HG03280 (cell line): ENCODE measurements around the gene BAHCC1.

Experiments
- ATAC-seq: cut with Tn5 transposase; IDR thresholded peaks from one replicate; pipeline ENCODE4 v1.9.1; 2021; ENCODE audit warnings: mild to moderate bottlenecking, moderate library complexity; ENCODE audit not compliant: unreplicated experiment

BAHCC1 gene

DNA sequence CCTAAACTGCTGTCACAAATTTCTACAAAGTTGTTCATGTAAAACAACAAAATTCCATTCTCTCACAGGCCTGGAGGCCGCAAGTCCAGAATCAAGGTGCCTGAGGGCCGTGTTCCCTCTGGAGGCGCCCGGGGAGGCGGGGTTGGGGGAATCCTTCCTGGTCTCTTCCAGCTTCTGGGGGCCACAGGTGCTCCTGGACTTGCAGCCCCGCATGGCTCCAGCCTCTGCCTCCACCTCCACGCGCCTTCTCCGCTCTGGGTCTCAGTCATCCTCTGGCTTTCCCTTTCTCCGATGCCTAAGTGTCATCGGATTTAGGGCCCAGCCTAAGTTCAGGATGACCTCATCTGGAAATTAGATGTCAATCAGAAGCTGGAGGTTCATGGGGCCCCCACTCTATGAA lies 28.6 kb upstream of the BAHCC1 start:
- ATAC-seq: no peak

- no peak for ATAC-seq
Observed at GRCh38 chr17:81367171-81367570, 28.1 kb upstream of the BAHCC1 start.

- ATAC-seq: no peak
Observed at GRCh38 chr17:81368161-81369022, 26.9 kb upstream of the BAHCC1 start.

- no peak for ATAC-seq
Observed at GRCh38 chr17:81370294-81370693, 25.0 kb upstream of the BAHCC1 start.

DNA sequence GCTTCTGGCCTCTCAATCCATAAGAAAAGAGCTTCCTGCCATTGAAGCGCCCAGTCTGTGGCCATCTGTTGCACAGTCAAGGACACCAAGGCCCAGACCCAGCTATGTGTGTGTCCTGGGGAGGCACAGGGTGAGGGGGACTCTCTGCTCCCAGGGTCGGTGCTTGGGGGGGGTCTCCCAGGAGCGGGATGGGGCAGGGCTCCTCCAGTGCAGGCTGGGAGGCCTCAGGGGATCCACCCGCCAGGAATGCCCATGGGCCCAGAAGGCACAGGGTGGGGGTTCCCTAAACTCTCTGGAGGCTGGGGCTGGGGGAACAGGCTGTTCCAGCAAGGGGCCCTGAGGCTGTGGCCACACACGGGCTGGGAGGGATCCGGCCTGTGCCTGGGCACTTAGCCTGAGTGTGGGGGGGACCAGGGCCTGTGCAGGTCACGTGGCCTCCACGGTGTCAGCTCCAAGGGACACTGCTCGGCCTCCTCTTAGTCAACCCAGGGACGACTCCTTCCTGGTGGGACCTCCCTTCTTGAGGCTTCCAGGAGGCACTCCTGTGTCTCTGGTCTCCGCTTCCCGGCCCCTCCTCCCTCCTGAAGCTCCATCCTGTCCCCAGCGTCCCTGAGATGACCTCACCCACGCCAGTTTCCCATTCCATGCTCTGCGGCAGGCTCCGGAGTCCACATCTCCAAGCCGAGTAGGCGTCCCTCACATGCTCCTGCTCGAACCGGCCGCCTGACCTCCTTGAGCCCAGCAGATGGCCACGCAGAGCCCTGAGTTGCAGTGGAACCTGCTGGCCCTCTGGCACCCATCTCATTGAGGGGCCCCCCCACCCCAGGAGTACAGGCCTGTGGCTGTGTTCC lies 23.1 kb upstream of the BAHCC1 start:
- no peak for ATAC-seq

DNA sequence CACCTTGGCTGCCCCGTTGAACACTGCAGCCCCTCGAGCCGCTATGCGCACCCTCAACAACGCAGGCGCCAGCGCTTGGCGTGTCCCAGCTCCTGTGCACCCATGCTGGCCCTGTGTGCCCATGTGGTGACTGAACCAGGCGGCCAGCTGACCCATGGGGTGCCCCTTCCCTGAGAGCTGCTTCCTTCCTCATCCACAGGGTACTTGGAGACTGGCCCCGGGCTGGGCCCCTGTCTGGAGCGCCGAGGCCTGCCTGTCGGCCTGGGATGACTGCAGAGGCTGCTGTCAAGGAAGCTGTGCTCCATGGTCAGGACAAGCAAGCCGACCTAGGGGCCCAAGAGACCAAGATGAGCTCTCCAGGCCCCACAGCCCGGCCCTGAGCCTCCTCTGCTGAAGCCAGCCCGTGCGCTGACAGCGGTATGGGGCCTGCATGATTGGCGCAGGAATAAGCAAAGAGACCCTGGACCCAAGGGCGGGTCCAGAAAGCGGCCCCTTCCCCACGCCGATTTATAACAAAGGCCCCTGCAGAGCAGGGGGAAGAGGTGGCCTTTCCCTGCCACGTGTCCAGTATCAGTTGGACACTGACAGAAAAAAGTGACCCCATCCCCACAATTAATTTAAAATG lies 21.6 kb upstream of the BAHCC1 start:
- ATAC-seq: no peak

GRCh38 chr17:81374890-81375289 lies 20.4 kb upstream of the BAHCC1 start:
- no peak for ATAC-seq

GRCh38 chr17:81376946-81377714 lies 18.1 kb upstream of the BAHCC1 start:
- no peak for ATAC-seq

GRCh38 chr17:81378941-81379511 lies 16.2 kb upstream of the BAHCC1 start:
- ATAC-seq: no peak

DNA sequence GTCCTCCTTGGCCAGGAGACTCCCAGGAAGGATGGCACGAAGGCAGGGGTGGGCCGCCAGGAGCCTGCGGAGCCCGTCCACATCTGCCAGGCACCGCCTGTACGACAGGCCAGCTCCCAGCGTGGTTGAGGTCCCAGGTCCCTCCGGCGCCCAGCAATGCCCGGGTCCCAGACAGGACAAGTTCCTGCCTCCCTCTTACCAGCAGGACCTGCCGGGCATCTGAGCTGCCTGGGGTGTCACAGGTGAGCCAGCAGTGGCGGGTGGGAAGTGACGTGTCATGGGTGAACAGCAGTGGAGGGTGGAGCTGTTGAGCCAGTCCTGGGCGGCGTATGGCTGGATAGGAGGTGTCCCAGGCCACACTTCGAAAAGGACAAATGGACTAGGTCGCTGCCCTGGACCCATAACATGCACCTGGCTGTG lies 15.7 kb upstream of the BAHCC1 start:
- no peak for ATAC-seq

- no peak for ATAC-seq
Observed at GRCh38 chr17:81380131-81380530, 15.1 kb upstream of the BAHCC1 start.

GRCh38 chr17:81380666-81381518 lies 14.4 kb upstream of the BAHCC1 start:
- no peak for ATAC-seq

DNA sequence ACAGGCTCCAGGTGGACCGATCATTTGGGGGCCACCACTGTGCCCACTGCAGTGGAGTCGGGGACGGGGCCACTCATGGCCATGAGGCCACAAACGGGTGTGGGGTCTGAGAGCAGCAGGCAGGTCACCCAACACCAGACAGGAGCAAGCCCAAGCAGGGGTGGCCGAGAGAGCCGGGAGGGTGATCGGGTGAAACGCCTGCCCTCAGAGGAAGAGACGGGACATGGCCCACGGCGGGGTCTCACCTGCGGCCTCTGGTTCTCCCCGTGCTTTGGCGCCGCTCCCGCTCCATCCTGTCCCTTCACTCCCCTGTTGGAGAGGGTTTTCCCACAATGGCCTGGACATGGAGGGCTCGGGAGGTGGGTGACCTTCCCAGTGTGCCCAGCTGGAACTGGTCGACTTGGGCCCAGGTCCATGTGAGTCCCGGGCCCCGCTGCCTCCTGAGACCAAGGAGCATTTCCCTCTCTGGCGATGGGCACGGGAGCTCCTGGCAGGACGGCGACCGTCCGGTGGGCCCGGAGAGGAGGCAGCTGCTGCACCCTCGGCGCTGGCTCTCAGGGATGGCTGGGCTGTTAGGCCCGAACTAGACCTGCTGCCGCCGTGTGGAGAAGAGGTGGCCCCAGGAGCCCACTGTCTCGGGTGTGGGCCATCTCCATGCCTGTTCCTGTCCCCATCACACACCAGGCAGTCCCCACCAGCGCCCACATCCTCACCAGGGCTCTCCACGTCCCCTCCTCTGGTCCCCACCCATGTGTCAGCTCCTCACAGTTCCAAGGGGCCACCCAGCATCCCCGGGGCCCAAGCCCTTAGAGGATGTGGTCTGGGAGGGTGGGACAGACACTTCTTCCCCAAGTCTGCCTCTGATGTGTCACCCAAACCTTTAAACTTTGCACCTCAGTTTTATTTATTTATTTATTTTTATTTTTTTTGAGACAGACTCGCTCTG lies 13.4 kb upstream of the BAHCC1 start:
- no peak for ATAC-seq

GRCh38 chr17:81382851-81383250 lies 12.4 kb upstream of the BAHCC1 start:
- no peak for ATAC-seq

GRCh38 chr17:81383504-81384421 lies 11.5 kb upstream of the BAHCC1 start:
- no peak for ATAC-seq

DNA sequence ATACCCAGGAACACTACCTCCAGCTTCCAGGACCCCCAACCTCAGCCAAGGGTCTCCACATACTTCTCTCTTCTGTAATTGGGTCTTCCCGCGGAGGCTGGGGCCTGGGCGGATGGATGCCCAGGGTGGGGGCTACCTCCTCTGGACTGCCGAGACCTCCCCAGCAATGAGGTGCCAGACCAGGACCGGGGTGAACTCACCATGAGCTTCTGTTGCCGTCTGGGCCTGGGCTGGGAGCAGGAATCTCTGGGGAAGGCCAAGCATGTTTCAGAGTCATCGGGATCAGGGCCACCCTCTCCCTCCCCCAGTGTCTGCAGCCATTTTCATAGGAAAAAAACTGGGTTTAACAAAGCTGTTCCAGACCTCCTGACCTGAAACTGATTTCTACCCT lies 10.3 kb upstream of the BAHCC1 start:
- ATAC-seq: no peak

DNA sequence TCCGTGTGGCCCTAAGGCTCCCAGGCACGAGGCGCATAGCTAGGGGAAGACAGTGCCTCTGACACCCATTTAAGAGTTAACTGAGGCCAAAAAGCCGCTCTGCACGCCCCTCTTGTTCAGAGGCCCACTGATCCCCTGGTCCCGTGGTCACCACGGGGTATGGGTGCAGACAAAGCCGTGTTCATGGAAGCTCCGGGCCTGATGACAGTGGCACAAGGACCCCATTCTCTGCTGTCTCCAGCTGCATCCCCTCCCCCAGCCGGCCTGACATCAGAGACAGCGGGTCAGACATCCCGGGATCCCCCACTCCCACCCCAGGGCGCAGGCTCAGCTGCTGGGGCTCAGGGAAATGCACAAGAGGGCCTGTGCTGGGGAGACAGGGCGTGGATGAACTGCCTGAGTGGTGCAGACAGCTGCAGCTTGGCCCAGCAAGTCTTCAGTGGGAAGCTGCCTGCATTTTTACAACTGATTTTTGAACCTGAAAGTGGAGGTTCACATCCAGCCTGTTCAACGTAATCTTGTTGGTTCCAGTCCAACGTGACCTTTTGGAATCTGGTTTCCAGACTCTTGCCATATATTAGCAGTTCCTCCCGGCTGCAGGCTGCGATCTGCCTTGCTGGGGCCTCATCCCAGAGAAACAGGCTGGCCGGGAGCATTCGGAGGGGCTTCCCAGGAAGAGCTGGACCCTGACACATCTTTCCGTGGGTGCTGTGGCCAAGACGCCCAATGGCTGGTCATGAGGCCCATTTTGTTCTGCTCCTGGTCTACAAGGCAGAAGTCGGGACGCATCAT lies 9.7 kb upstream of the BAHCC1 start:
- ATAC-seq: no peak
